GM21515 (cell line): ENCODE results near the gene ZHX3.
A peak's percentile ranks its signal among the peaks of the same experiment; 100 is the strongest.

Experiments
- ATAC-seq: cut with Tn5 transposase; IDR thresholded peaks from one replicate; pipeline ENCODE4 v1.9.1; 2021; ENCODE audit not compliant: unreplicated experiment

Gene ZHX3

GRCh38 chr20:41317546-41318270 is at the start of gene ZHX3:
Gene ZHX3, minus strand, starts transcription at chr20:41317731. Its CDS starts 112,815 bp downstream, at chr20:41204916.
- ATAC-seq: peak; percentile 95

GRCh38 chr20:41367393-41367695 is 49.8 kb upstream of the ZHX3 start:
- no peak for ATAC-seq

GRCh38 chr20:41366546-41367392 is 49.2 kb upstream of the ZHX3 start, which contains the start of gene EMILIN3:
Gene EMILIN3, minus strand, starts transcription at chr20:41366818. Its CDS starts 184 bp downstream, at chr20:41366634.
- ATAC-seq: no peak

GRCh38 chr20:41365777-41366545 is 48.4 kb upstream of the ZHX3 start:
- ATAC-seq: no peak

GRCh38 chr20:41364967-41365765 is 47.6 kb upstream of the ZHX3 start:
- no peak for ATAC-seq

GRCh38 chr20:41364236-41364855 is 46.8 kb upstream of the ZHX3 start:
- no peak for ATAC-seq

GRCh38 chr20:41363601-41364000 is 46.1 kb upstream of the ZHX3 start:
- ATAC-seq: no peak

GRCh38 chr20:41362748-41363140 is 45.2 kb upstream of the ZHX3 start:
- ATAC-seq: no peak

- no peak for ATAC-seq
These were observed 44.5 kb upstream of the ZHX3 start for GRCh38 chr20:41361757-41362747.

GRCh38 chr20:41360831-41361756 is 43.6 kb upstream of the ZHX3 start:
- ATAC-seq: no peak

- no peak for ATAC-seq
These were observed 42.0 kb upstream of the ZHX3 start for GRCh38 chr20:41359541-41360011.

- no peak for ATAC-seq
These were observed 41.2 kb upstream of the ZHX3 start for GRCh38 chr20:41358717-41359116.

GRCh38 chr20:41358230-41358629 is 40.7 kb upstream of the ZHX3 start:
- no peak for ATAC-seq

- ATAC-seq: no peak
These were observed 40.1 kb upstream of the ZHX3 start for GRCh38 chr20:41357424-41358163.

- no peak for ATAC-seq
These were observed 39.4 kb upstream of the ZHX3 start for GRCh38 chr20:41356951-41357350.

- ATAC-seq: no peak
These were observed 38.2 kb upstream of the ZHX3 start for GRCh38 chr20:41355598-41356203.

- no peak for ATAC-seq
These were observed 37.7 kb upstream of the ZHX3 start for GRCh38 chr20:41355192-41355591.
